IMR-90 (cell line): ENCODE measurements around the gene SLTM. TPM values are rescaled to one million over a fixed set of nuclear protein-coding genes. Genes with fewer than 3 reads are reported as not detected.

ENCODE experiments used
- ATAC-seq: fragments of 200-7000 bp; cut with Tn5 transposase; 2 replicates; pipeline ENCODE4 v1.9.1; 2020; ENCODE audit warnings: low read depth, mild to moderate bottlenecking, moderate library complexity
- BruUV-seq: library from RNA; stranded (reverse); fragments of 400-500 nt; replicated peaks from 2 replicates; lab custom pipeline; 2021; lab: Mats Ljungman, UMichigan
- CTCF ChIA-PET: fragments of 300-600 bp; formaldehyde crosslinking; extraction: SDS; loops from one replicate; lab custom pipeline; 2021; ENCODE audit warnings: antibody characterized with exemption; lab: Yijun Ruan, JAX
- POLR2A ChIA-PET: fragments of 300-600 bp; sonication (Branson Sonifier 250); formaldehyde crosslinking; loops from one replicate; lab custom pipeline; 2022; ENCODE audit warnings: antibody characterized with exemption; ENCODE audit not compliant: unreplicated experiment; lab: Charles Lee
- DNase-seq: peaks from one replicate; pipeline ENCODE4 v3.0.0; 2013
- H2AFZ ChIP-seq: replicated peaks from 2 replicates; pipeline ENCODE3; 2013; ENCODE audit warnings: low read length, mild to moderate bottlenecking; ENCODE audit not compliant: poor library complexity
- H2AK5ac ChIP-seq: 2 replicates; pipeline ENCODE4 v1.6.1; 2013; ENCODE audit warnings: low read depth, low read length, inconsistent platforms
- H2AK9ac ChIP-seq: replicated peaks from 2 replicates; pipeline ENCODE3; 2013; ENCODE audit warnings: mild to moderate bottlenecking, low read depth, low read length, moderate library complexity; ENCODE audit not compliant: poor library complexity
- H2BK120ac ChIP-seq: 2 replicates; pipeline ENCODE4 v1.6.1; 2013; ENCODE audit warnings: low read depth, low read length, inconsistent platforms
- H2BK15ac ChIP-seq: 3 replicates; pipeline ENCODE4 v1.6.1; 2013; ENCODE audit warnings: low read depth, low read length, inconsistent platforms
- H2BK20ac ChIP-seq: 2 replicates; pipeline ENCODE4 v1.6.1; 2013; ENCODE audit warnings: low read depth, mild to moderate bottlenecking, inconsistent platforms, low read length, moderate library complexity
- H2BK5ac ChIP-seq: 2 replicates; pipeline ENCODE4 v1.6.1; 2013; ENCODE audit warnings: mild to moderate bottlenecking, low read depth, low read length, inconsistent platforms; ENCODE audit not compliant: poor library complexity, severe bottlenecking
- H3K14ac ChIP-seq: replicated peaks from 2 replicates; pipeline ENCODE4 v1.6.1; 2013; ENCODE audit warnings: low read depth, low read length, inconsistent platforms
- H3K18ac ChIP-seq: 2 replicates; pipeline ENCODE4 v1.6.1; 2013; ENCODE audit warnings: low read depth, low read length, control low read depth
- H3K23ac ChIP-seq: 2 replicates; pipeline ENCODE4 v1.6.1; 2013; ENCODE audit warnings: low read depth, low read length, inconsistent platforms
- H3K27ac ChIP-seq: 2 replicates; pipeline ENCODE4 v1.5.1; 2013; ENCODE audit warnings: mild to moderate bottlenecking, control low read depth, low read length; ENCODE audit not compliant: insufficient read depth
- H3K27me3 ChIP-seq: 2 replicates; pipeline ENCODE4 v1.6.1; 2013; ENCODE audit warnings: low read length; ENCODE audit not compliant: control insufficient read depth, insufficient read depth
- H3K36me3 ChIP-seq: 2 replicates; pipeline ENCODE4 v1.6.1; 2013; ENCODE audit warnings: low read length, mixed read lengths; ENCODE audit not compliant: control insufficient read depth, insufficient read depth
- H3K4ac ChIP-seq: 2 replicates; pipeline ENCODE4 v1.6.1; 2013; ENCODE audit warnings: low read depth, low read length, inconsistent platforms
- H3K4me1 ChIP-seq: 2 replicates; pipeline ENCODE4 v1.6.1; 2013; ENCODE audit warnings: low read length, mixed read lengths; ENCODE audit not compliant: control insufficient read depth, insufficient read depth
- H3K4me2 ChIP-seq: 2 replicates; pipeline ENCODE4 v1.6.1; 2013; ENCODE audit warnings: low read depth, mild to moderate bottlenecking, control low read depth, low read length, moderate library complexity
- H3K4me3 ChIP-seq: 2 replicates; pipeline ENCODE4 v1.5.1; 2013; ENCODE audit warnings: low read depth, mild to moderate bottlenecking, control low read depth, low read length, moderate library complexity; ENCODE audit not compliant: insufficient read depth
- H3K56ac ChIP-seq: 2 replicates; pipeline ENCODE4 v1.6.1; 2013; ENCODE audit warnings: low read length, inconsistent platforms; ENCODE audit not compliant: insufficient read depth; ENCODE audit errors: extremely low read depth
- H3K79me1 ChIP-seq, 2 experiments: 2 replicates each; pipeline ENCODE4 v1.6.1; 2013; ENCODE audit warnings: low read length in 2 of 2, inconsistent platforms in 1 of 2, low read depth in 1 of 2
- H3K9ac ChIP-seq: 2 replicates; pipeline ENCODE4 v1.6.1; 2013; ENCODE audit warnings: low read depth, low read length, control low read depth
- H3K9me1 ChIP-seq: 2 replicates; pipeline ENCODE4 v1.6.1; 2013; ENCODE audit warnings: low read length, inconsistent platforms; ENCODE audit not compliant: insufficient read depth
- H3K9me3 ChIP-seq: 2 replicates; pipeline ENCODE4 v1.6.1; 2013; ENCODE audit warnings: low read length; ENCODE audit not compliant: control insufficient read depth, insufficient read depth
- H4K20me1 ChIP-seq: 2 replicates; pipeline ENCODE4 v1.6.1; 2013; ENCODE audit warnings: low read length, inconsistent platforms; ENCODE audit not compliant: insufficient read depth
- H4K5ac ChIP-seq: 2 replicates; pipeline ENCODE4 v1.6.1; 2013; ENCODE audit warnings: mild to moderate bottlenecking, low read depth, low read length, control low read depth
- H4K8ac ChIP-seq, 2 experiments: 2 replicates each; pipeline ENCODE4 v1.6.1; 2013; ENCODE audit warnings: low read depth in 2 of 2, low read length in 2 of 2, control low read depth in 1 of 2, inconsistent platforms in 1 of 2
- H4K91ac ChIP-seq: 2 replicates; pipeline ENCODE4 v1.6.1; 2013; ENCODE audit warnings: low read depth, low read length, inconsistent platforms; ENCODE audit not compliant: insufficient read depth
- BHLHE40 ChIP-seq: fragments of 150-350 bp; IDR thresholded peaks from 2 replicates; pipeline ENCODE4 v1.6.1; 2016; ENCODE audit warnings: mild to moderate bottlenecking, low read depth, low read length
- CEBPB ChIP-seq: IDR thresholded peaks from 2 replicates; pipeline ENCODE4 v1.6.1; 2012; ENCODE audit warnings: low read depth, low read length, improper control_type of control experiment
- ELK1 ChIP-seq: fragments of 150-350 bp; IDR thresholded peaks from 2 replicates; pipeline ENCODE4 v1.6.1; 2016; ENCODE audit warnings: low read depth, mild to moderate bottlenecking, low read length, moderate library complexity, borderline replicate concordance
- FOS ChIP-seq: fragments of 150-350 bp; IDR thresholded peaks from 2 replicates; pipeline ENCODE4 v1.6.1; 2016; ENCODE audit warnings: low read depth, low read length
- MAFK ChIP-seq: IDR thresholded peaks from 2 replicates; pipeline ENCODE4 v1.6.1; 2012; ENCODE audit warnings: low read depth, low read length, improper control_type of control experiment
- MAZ ChIP-seq: IDR thresholded peaks from 2 replicates; pipeline ENCODE4 v1.6.1; 2012; ENCODE audit warnings: low read depth, mild to moderate bottlenecking, low read length, improper control_type of control experiment, moderate library complexity, borderline replicate concordance
- POLR2A ChIP-seq: IDR thresholded peaks from 2 replicates; pipeline ENCODE4 v1.6.1; 2012; ENCODE audit warnings: mild to moderate bottlenecking, low read depth, low read length
- RCOR1 ChIP-seq: IDR thresholded peaks from 2 replicates; pipeline ENCODE4 v1.6.1; 2012; ENCODE audit warnings: mild to moderate bottlenecking, low read length, improper control_type of control experiment; ENCODE audit not compliant: insufficient replicate concordance
- RFX5 ChIP-seq: IDR thresholded peaks from 2 replicates; pipeline ENCODE4 v1.8.0; 2012; ENCODE audit warnings: low read depth, mild to moderate bottlenecking, low read length, moderate library complexity
- USF2 ChIP-seq: fragments of 150-350 bp; IDR thresholded peaks from 2 replicates; pipeline ENCODE4 v1.6.1; 2017; ENCODE audit warnings: mild to moderate bottlenecking, antibody characterized with exemption, low read length, low read depth
- WGBS, 2 experiments: methylation state at CpG; one replicate each; pipeline versions ENCODE4 v1.1.5 to v1.1.7; 2013; ENCODE audit warnings: missing lambda C conversion rate in 2 of 2; ENCODE audit not compliant: insufficient read length in 1 of 2; ENCODE audit errors: extremely low coverage in 2 of 2; 5-methylcytosine and 5-hydroxymethylcytosine counted together
- dilution Hi-C: fragments of 300-500 bp; cut with HindIII; formaldehyde crosslinking; loops from one replicate; pipeline ENCODE4 v1.14.3; 2018; ENCODE audit warnings: low sequenced_read_pairs; ENCODE audit not compliant: unreplicated experiment
- in situ Hi-C: fragments of 300-500 bp; cut with MboI; formaldehyde crosslinking; loops from 3 replicates; pipeline ENCODE4 v1.14.3; 2019; ENCODE audit warnings: low sequenced_read_pairs, inconsistent platforms, mixed read lengths
- intact Hi-C: fragments of 100-400 bp; cut with micrococcal nuclease; formaldehyde crosslinking; loops from 2 replicates; pipeline ENCODE4 v1.10.0; 2022
- polyA plus RNA-seq, 3 experiments: library from polyadenylated mRNA; depleted of rRNA; stranded (reverse); fragments of >200 nt; gene quantifications; 2 replicates each; pipeline ENCODE4 v1.2.3, GENCODE V29; 2012; ENCODE audit warnings: low replicate concordance in 1 of 3
- total RNA-seq: library from RNA; depleted of rRNA; stranded (reverse); fragments of >200 nt; gene quantifications from 2 replicates; pipeline ENCODE4 v1.2.3, GENCODE V29; 2012

The SLTM gene
- total and polyA plus RNA-seq, 2 of the 4 experiments (the other 2 are of a cell fraction), result 36.0 to 57.6 TPM

DNA sequence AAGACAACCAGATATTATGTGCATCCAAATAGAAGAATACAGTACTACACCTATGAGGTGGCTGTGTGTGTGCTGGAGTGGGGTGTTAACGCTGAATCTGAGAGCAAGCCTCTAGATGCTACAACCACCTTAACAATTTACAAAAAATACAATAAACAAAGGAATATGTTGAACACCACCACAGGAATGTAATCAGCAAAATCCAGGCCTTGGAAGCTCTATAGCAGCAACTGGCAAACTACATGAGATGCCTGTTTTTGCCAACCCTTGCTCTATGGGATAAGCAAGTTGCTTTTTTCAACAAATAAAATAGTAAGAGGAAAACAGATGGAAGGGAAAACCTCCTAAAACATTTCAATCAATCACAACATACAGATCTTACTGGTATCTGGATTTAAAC, 23.9 kb downstream of the SLTM start:
- Histone ChIP-seq H3K9me3 (no peaks in the 10 kb centered on the region), H3K4ac (no peak overlapping the region), H3K4me3 (no peak overlapping the region), H3K23ac (no peak overlapping the region), H4K20me1 (peaks cover 12% of the 10 kb centered on the region; the same call in 1 of the 2 replicates), H2BK120ac (no peak overlapping the region), H2BK20ac (no peak overlapping the region), H2BK5ac (no peak overlapping the region), H4K8ac (no peak overlapping the region), H3K27ac (no peak overlapping the region), H4K91ac (no peak overlapping the region), H3K4me1 (no peaks in the 10 kb centered on the region), H2AK9ac (no peak overlapping the region), H3K36me3 (peaks cover 10% of the 10 kb centered on the region), H2AK5ac (no peak overlapping the region), H4K5ac (no peak overlapping the region), H3K27me3 (no peaks in the 10 kb centered on the region), H3K18ac (no peak overlapping the region), H3K9ac (no peak overlapping the region), H2BK15ac (no peak overlapping the region), H3K79me1 (peaks cover 20 to 44% of the 10 kb centered on the region in 2 experiments; a peak in 3 of 4 replicates), H2AFZ (no peak overlapping the region), H3K9me1 (peaks cover 8% of the 10 kb centered on the region), H3K56ac (no peak overlapping the region), H3K14ac (no peak overlapping the region), H3K4me2 (no peak overlapping the region)
- no CpG with 5 or more reads among the region's 1 CpG for WGBS, 2 experiments
- in situ Hi-C loops (no loop called here), dilution Hi-C loops (no loop called here), intact Hi-C loops (no loop called here)
- peak; percentile 84 for ATAC-seq
- no peak for TF ChIP-seq RCOR1
- TF ChIP-seq ELK1, result no peak
- TF ChIP-seq POLR2A, result no peak
- no peak for TF ChIP-seq FOS
- TF ChIP-seq MAFK, result no peak
- TF ChIP-seq BHLHE40, result no peak
- no peak for TF ChIP-seq USF2
- no peak for TF ChIP-seq MAZ
- TF ChIP-seq CEBPB, result no peak
- no peak for TF ChIP-seq RFX5
- CTCF ChIA-PET, result interaction anchor here (1.0 kb wide), 2 partner anchors 12 to 139 kb away, joined by 3 read pairs; partner anchors contain the start of gene MINDY2
- peak; percentile 35 for DNase-seq
- BruUV-seq, result no TSS peak
- POLR2A ChIA-PET, result no interaction called here
